DMS53 treated with DMSO at 0.1 percent for 48 hours (cell line): Measurements from ENCODE around the gene TPCN1.

Source experiments
- DNase-seq: peaks from one replicate; lab custom pipeline; 2025; ENCODE audit not compliant: unreplicated experiment; lab: John Stamatoyannopoulos, UW

The TPCN1 gene

GRCh38 chr12:113221181-113221996, at the start of gene TPCN1:
Gene TPCN1, plus strand, starts transcription at chr12:113221464. Its CDS starts 5,389 bp downstream, at chr12:113226853.
- peak; percentile 100 for DNase-seq

- no peak for DNase-seq
Measured at GRCh38 chr12:113171543-113171942, 49.7 kb upstream of the TPCN1 start.

GRCh38 chr12:113172185-113172584, 49.1 kb upstream of the TPCN1 start:
- DNase-seq: no peak

GRCh38 chr12:113173081-113173698, 48.1 kb upstream of the TPCN1 start:
- no peak for DNase-seq

GRCh38 chr12:113174461-113175384, 46.5 kb upstream of the TPCN1 start:
- DNase-seq: peak; percentile 51

GRCh38 chr12:113179023-113179422, 42.2 kb upstream of the TPCN1 start:
- DNase-seq: no peak

GRCh38 chr12:113180333-113180732, 40.9 kb upstream of the TPCN1 start:
- no peak for DNase-seq

- no peak for DNase-seq
Measured at GRCh38 chr12:113181975-113182374, 39.3 kb upstream of the TPCN1 start.

GRCh38 chr12:113183030-113183589, 38.2 kb upstream of the TPCN1 start:
- no peak for DNase-seq

- DNase-seq: peak; percentile 83
Measured at GRCh38 chr12:113184098-113184899, 37.0 kb upstream of the TPCN1 start.

- DNase-seq: peak; percentile 83
Measured at GRCh38 chr12:113184900-113185179, 36.4 kb upstream of the TPCN1 start.

GRCh38 chr12:113185180-113186032, 35.9 kb upstream of the TPCN1 start, which contains the start of the genes DDX54 and RITA1:
Gene DDX54, minus strand, starts transcription at chr12:113185478. Its CDS starts 27 bp downstream, at chr12:113185451.
Gene RITA1, plus strand, starts transcription at chr12:113185721. Its CDS starts 1,026 bp downstream, at chr12:113186747.
- DNase-seq: peak; percentile 82

GRCh38 chr12:113186033-113186365, 35.3 kb upstream of the TPCN1 start:
- no peak for DNase-seq

- DNase-seq: no peak
Measured at GRCh38 chr12:113186666-113187325, 34.5 kb upstream of the TPCN1 start.

GRCh38 chr12:113189361-113189760, 31.9 kb upstream of the TPCN1 start:
- no peak for DNase-seq

GRCh38 chr12:113190761-113191160, 30.5 kb upstream of the TPCN1 start:
- no peak for DNase-seq

- DNase-seq: no peak
Measured at GRCh38 chr12:113191227-113191626, 30.0 kb upstream of the TPCN1 start.

GRCh38 chr12:113194971-113195391, 26.3 kb upstream of the TPCN1 start:
- no peak for DNase-seq

- no peak for DNase-seq
Measured at GRCh38 chr12:113195598-113195997, 25.7 kb upstream of the TPCN1 start.
